Activated CD4-positive, CD25-positive, alpha-beta regulatory T cell (primary cell): ENCODE results near the gene AQP9.

Experiments used
- DNase-seq, 4 experiments: peaks; one replicate each; lab custom pipeline; 2025; lab: John Stamatoyannopoulos, UW

AQP9 gene

GRCh38 chr15:58139989-58140522, 1.9 kb downstream of the AQP9 start:
- no peak for DNase-seq

GRCh38 chr15:58141894-58142293, 3.7 kb downstream of the AQP9 start:
- DNase-seq, result no peak

- DNase-seq, result no peak
These were observed 4.8 kb downstream of the AQP9 start for GRCh38 chr15:58142827-58143461.

GRCh38 chr15:58145606-58146005, 7.4 kb downstream of the AQP9 start:
- no peak for DNase-seq

GRCh38 chr15:58146211-58146610, 8.0 kb downstream of the AQP9 start:
- DNase-seq, result no peak

GRCh38 chr15:58146749-58147148, 8.6 kb downstream of the AQP9 start:
- DNase-seq, result no peak

GRCh38 chr15:58147171-58147611, 9.0 kb downstream of the AQP9 start:
- no peak for DNase-seq

- no peak for DNase-seq
These were observed 9.9 kb downstream of the AQP9 start for GRCh38 chr15:58148120-58148519.

GRCh38 chr15:58148633-58149445, 10.7 kb downstream of the AQP9 start:
- DNase-seq, result no peak

GRCh38 chr15:58154769-58155168, 16.6 kb downstream of the AQP9 start:
- no peak for DNase-seq

GRCh38 chr15:58159827-58160386, 21.7 kb downstream of the AQP9 start:
- no peak for DNase-seq

- no peak for DNase-seq
These were observed 23.3 kb downstream of the AQP9 start for GRCh38 chr15:58161436-58161930.

- DNase-seq, result no peak
These were observed 25.8 kb downstream of the AQP9 start for GRCh38 chr15:58163985-58164384.

- DNase-seq, result no peak
These were observed 26.7 kb downstream of the AQP9 start for GRCh38 chr15:58164926-58165325.

GRCh38 chr15:58165661-58166060, 27.5 kb downstream of the AQP9 start:
- no peak for DNase-seq

- no peak for DNase-seq
These were observed 29.0 kb downstream of the AQP9 start for GRCh38 chr15:58167095-58167691.

GRCh38 chr15:58169934-58170333, 31.8 kb downstream of the AQP9 start:
- DNase-seq, result no peak

GRCh38 chr15:58171476-58172061, 33.4 kb downstream of the AQP9 start:
- no peak for DNase-seq

GRCh38 chr15:58174709-58175108, 36.5 kb downstream of the AQP9 start:
- no peak for DNase-seq

- DNase-seq, result no peak
These were observed 37.8 kb downstream of the AQP9 start for GRCh38 chr15:58175955-58176354.

- DNase-seq, result no peak
These were observed 40.5 kb downstream of the AQP9 start for GRCh38 chr15:58178668-58179067.

GRCh38 chr15:58179206-58179605, 41.0 kb downstream of the AQP9 start:
- DNase-seq, result no peak
